ENCODE results near the gene FXYD6.

DNA sequence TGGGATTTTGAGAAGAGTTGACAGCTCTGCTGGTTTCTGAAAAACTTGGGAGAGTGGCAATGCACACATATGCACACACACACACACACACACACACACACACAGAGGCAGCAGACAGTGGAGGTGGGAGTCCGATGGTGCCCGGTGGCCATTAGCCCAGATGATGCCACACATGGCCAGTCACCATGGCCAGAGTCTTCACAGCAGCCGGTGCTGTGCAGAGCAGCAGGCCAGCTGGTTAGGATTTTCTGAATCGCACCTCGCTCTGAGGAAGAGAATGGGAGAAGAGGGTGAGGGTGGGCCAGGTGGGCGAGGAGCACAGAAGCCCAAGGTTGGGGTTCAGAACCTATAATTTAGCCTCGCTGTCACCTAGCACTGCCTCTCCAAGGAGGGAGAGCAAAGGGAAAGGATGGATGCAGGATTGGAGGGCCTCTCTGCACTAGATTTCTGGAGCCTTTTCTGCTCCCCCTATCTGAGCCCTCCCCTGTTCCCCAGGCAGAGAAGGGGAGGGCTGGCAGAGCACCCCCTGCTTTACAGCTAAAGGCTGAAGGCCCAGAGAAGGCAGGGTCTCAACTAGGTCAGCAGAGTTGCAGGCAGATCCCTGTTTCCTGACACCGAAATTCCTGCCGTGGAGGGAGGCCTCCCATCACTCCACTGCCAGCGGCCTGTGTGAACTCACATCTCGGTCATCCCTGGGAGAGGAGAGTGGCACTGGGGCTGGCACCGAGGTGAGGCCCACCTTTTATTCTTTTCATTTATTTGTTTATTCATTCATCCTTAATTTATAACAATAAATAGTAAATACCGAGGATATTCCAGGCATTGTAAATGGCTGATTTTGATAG, 25.8 kb upstream of the FXYD6 start:
- TF ChIP-seq, protein P1, sequence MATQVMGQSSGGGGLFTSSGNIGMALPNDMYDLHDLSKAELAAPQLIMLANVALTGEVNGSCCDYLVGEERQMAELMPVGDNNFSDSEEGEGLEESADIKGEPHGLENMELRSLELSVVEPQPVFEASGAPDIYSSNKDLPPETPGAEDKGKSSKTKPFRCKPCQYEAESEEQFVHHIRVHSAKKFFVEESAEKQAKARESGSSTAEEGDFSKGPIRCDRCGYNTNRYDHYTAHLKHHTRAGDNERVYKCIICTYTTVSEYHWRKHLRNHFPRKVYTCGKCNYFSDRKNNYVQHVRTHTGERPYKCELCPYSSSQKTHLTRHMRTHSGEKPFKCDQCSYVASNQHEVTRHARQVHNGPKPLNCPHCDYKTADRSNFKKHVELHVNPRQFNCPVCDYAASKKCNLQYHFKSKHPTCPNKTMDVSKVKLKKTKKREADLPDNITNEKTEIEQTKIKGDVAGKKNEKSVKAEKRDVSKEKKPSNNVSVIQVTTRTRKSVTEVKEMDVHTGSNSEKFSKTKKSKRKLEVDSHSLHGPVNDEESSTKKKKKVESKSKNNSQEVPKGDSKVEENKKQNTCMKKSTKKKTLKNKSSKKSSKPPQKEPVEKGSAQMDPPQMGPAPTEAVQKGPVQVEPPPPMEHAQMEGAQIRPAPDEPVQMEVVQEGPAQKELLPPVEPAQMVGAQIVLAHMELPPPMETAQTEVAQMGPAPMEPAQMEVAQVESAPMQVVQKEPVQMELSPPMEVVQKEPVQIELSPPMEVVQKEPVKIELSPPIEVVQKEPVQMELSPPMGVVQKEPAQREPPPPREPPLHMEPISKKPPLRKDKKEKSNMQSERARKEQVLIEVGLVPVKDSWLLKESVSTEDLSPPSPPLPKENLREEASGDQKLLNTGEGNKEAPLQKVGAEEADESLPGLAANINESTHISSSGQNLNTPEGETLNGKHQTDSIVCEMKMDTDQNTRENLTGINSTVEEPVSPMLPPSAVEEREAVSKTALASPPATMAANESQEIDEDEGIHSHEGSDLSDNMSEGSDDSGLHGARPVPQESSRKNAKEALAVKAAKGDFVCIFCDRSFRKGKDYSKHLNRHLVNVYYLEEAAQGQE (IDR thresholded peaks at IDR 0.05; ENCODE audit: insufficient read depth in 1 of 2, low read depth in 2 of 2, low read length in 1 of 2), result no peak
- TF ChIP-seq, protein P2, sequence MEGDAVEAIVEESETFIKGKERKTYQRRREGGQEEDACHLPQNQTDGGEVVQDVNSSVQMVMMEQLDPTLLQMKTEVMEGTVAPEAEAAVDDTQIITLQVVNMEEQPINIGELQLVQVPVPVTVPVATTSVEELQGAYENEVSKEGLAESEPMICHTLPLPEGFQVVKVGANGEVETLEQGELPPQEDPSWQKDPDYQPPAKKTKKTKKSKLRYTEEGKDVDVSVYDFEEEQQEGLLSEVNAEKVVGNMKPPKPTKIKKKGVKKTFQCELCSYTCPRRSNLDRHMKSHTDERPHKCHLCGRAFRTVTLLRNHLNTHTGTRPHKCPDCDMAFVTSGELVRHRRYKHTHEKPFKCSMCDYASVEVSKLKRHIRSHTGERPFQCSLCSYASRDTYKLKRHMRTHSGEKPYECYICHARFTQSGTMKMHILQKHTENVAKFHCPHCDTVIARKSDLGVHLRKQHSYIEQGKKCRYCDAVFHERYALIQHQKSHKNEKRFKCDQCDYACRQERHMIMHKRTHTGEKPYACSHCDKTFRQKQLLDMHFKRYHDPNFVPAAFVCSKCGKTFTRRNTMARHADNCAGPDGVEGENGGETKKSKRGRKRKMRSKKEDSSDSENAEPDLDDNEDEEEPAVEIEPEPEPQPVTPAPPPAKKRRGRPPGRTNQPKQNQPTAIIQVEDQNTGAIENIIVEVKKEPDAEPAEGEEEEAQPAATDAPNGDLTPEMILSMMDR (IDR thresholded peaks at IDR 0.05), result no peak
- TF ChIP-seq POLR2AphosphoS5 (IDR thresholded peaks at IDR 0.05; ENCODE audit: low read depth, low read length) (no peak), SIN3A (IDR thresholded peaks at IDR 0.05; ENCODE audit: borderline replicate concordance, insufficient read depth, low read depth, low read length) (no peak), TCF7L2 (IDR thresholded peaks at IDR 0.05; ENCODE audit: low read depth, low read length) (no peak)

Measured in Panc1 (cell line).